Measurements from ENCODE around the gene PTPRG.

The PTPRG gene

DNA sequence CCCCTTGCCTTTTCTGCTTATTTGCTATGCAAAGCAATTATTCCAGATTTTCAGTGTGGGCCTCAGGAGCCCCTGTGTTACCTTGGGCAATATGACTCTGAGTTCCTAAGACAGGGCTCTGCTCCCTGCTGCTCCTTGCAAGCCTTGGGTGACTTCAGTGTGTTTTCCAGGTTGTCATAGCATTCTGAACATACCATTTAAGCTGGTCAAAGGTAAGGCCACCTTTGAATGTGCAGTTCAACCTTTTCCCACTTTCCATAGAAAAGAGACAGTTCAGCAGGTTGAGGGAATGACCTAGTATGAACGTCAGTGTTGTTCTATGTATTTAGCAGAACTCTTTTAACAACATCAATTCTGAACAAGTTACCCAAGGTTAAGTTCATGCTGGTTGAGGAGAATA, 302.2 kb downstream of the PTPRG start:
- TF ChIP-seq, protein P1, sequence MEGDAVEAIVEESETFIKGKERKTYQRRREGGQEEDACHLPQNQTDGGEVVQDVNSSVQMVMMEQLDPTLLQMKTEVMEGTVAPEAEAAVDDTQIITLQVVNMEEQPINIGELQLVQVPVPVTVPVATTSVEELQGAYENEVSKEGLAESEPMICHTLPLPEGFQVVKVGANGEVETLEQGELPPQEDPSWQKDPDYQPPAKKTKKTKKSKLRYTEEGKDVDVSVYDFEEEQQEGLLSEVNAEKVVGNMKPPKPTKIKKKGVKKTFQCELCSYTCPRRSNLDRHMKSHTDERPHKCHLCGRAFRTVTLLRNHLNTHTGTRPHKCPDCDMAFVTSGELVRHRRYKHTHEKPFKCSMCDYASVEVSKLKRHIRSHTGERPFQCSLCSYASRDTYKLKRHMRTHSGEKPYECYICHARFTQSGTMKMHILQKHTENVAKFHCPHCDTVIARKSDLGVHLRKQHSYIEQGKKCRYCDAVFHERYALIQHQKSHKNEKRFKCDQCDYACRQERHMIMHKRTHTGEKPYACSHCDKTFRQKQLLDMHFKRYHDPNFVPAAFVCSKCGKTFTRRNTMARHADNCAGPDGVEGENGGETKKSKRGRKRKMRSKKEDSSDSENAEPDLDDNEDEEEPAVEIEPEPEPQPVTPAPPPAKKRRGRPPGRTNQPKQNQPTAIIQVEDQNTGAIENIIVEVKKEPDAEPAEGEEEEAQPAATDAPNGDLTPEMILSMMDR (IDR thresholded peaks at IDR 0.05; ENCODE audit: low read depth, low read length, missing control alignments), result no peak
- DNase-seq (ENCODE audit: extremely low read depth, low read depth), result no peak
- no peak overlapping the region for H3K4me3 ChIP-seq (replicated peaks; ENCODE audit: low read depth, low read length)

DNA sequence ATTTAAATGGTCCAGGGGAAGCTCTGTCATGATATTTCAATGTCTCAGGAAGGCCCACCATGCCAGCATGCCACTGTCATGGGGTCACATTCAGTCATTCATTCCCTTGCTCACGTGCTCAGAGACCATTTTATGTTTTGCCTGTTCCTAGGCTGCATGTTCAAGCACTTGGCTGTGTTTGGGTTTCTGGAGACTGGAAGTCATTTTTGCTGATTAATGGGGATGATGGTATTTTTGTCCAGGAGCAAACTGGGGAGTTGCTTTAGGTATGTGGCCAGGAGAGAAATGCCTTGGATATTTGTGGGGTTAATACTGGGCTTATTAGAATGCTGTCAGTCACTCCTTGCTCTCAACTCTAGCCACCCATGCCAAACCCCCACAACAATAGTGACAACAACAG, 303.5 kb downstream of the PTPRG start:
- TF ChIP-seq, protein P1 (IDR thresholded peaks at IDR 0.05; ENCODE audit: low read depth, low read length, missing control alignments), result no peak
- no peak for DNase-seq (ENCODE audit: extremely low read depth, low read depth)
- no peak overlapping the region for H3K4me3 ChIP-seq (replicated peaks; ENCODE audit: low read depth, low read length)

DNA sequence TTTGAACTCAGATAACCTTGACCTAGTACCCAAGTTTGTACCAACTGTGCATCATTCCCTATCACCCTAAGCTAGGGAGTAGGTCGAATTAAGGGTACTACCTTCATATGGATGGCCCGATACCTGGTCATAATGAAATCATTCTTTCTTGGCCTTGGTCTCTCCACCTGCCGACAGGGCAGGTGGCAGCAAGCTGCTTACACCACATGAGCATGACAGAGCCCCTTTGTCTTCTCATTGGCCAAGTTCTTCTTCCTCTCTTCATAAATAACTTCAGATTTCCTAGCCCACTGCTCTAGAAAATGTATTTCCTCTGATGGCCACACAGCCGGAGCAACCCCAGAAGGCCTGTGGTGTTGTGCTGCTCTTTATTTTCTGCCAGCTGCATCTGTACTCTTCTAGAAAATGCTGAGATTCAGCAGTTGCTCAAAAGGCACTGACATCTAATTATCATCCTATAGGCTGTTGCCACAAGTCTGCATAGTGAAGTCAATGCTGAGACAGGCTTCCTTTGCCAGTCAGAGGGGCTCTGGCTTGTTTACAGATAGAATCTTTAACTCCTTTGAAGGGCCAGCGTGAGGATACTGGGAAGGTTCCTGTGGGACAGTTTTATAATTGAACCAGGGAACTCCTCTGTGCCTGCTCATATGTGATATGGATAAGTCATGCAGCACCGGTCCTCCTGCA, 304.2 kb downstream of the PTPRG start:
- DNase-seq (ENCODE audit: extremely low read depth, low read depth), result no peak
- H3K4me3 ChIP-seq (replicated peaks; ENCODE audit: low read depth, low read length), result no peak overlapping the region
- TF ChIP-seq, protein P1 (IDR thresholded peaks at IDR 0.05; ENCODE audit: low read depth, low read length, missing control alignments), result no peak

DNA sequence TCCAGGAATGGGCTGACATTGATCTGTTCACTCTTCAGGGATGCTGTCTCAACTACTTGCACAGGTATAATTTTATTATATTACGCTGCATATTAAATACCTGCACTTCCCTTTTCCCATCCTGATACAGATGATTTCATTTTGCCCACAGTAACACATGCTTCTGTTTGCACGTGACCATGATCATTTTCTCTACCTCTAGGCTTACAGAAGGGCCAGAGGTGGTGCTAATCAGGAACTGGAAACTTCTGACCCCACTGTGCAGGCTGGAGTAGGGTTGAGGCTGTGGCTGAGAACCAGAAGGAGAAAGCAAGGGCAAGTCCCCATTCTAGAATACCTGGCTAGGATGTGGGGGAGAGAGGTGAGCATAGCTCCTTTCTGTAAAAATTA, 304.8 kb downstream of the PTPRG start:
- DNase-seq (ENCODE audit: extremely low read depth, low read depth), result no peak
- TF ChIP-seq, protein P1 (IDR thresholded peaks at IDR 0.05; ENCODE audit: low read depth, low read length, missing control alignments), result no peak
- no peak overlapping the region for H3K4me3 ChIP-seq (replicated peaks; ENCODE audit: low read depth, low read length)

DNA sequence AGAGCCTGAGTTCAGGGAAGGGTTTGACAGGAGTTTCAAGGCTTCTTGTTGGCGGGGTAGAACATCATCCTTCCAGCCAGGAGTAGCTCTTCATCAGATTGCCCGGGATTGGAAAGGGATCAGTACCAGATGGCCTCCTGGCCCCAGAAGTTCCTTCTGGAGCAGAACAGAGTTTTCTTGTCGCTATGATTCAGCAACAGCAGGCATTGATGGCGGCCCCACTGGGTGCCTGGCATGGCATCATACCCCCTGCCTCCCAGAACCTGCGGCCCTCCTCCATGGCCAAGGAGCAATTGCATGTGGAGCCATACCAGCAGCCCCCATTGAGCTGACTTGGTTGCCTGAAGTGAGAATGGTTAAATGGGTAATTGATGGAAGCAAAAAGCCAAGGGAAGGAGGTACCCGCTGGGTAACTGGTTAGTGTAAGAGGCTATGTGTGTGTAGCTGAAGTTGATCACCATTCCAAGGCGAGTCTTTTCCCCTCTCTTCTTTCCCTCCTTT, 305.6 kb downstream of the PTPRG start:
- H3K4me3 ChIP-seq (replicated peaks; ENCODE audit: low read depth, low read length), result no peak overlapping the region

DNA sequence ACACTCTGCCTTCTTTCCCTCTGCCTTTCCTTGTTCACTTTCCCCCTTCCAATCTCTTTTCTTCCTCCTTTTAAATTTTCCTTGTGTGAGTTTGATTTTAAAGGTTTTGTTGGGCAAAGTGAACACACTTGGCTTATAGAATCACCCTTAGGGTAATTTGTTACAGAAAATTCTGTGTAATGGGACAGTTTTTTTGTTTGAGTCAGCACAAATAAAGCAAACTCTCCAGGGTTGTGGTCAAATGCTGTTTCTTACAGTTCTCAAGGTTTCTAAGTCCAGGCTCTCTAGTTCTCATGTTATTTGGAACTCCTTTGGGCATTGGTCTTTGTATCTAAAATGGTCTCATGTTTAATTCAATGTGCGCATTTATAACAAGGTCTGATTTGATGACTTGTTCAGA, 307.1 kb downstream of the PTPRG start:
- no peak overlapping the region for H3K4me3 ChIP-seq (replicated peaks; ENCODE audit: low read depth, low read length)
- TF ChIP-seq, protein P1 (IDR thresholded peaks at IDR 0.05; ENCODE audit: low read depth, low read length, missing control alignments), result no peak
- no peak for DNase-seq (ENCODE audit: extremely low read depth, low read depth)

More for the DNA sequence above, 305.6 kb downstream of the PTPRG start:
- TF ChIP-seq, protein P1 (IDR thresholded peaks at IDR 0.05; ENCODE audit: low read depth, low read length, missing control alignments), result no peak
- DNase-seq (ENCODE audit: extremely low read depth, low read depth), result no peak

DNA sequence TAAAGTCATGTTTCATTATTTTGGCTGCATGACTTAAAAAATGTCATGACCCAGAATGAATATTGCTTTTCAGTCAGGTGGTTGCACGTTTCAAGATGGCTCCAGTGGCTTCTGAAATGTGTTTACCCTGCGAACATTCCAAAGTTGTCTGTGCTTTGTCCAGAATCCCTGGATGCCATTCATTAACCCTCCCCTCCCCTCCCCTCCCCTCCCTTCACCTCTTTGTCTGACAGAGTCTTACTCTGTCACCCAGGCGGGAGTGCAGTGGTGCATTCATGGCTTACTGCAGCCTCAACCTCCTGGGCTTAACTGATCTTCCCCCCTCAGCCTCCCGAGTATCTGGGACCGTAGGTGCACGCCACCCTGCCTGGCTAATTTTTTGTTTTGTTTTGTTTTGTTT, 308.0 kb downstream of the PTPRG start:
- TF ChIP-seq, protein P1 (IDR thresholded peaks at IDR 0.05; ENCODE audit: low read depth, low read length, missing control alignments), result no peak
- H3K4me3 ChIP-seq (replicated peaks; ENCODE audit: low read depth, low read length), result no peak overlapping the region
- DNase-seq (ENCODE audit: extremely low read depth, low read depth), result no peak
